Vagina (tissue), 2 donors: ENCODE results near the gene ICOSLG. TPM values are rescaled to one million over a fixed set of nuclear protein-coding genes. Genes with fewer than 3 reads are reported as not detected.
"Not testable (repeated sequence)": the region's sequence is repeated elsewhere in the genome, so short reads cannot be mapped to it uniquely, and the experiment has no call there.

Experiments used
- DNase-seq, 2 donors: peaks; one replicate each; pipeline ENCODE4 v3.0.0-alpha.2; 2017; ENCODE audit errors: extremely low spot score in 2 of 2
- H3K27ac ChIP-seq: fragments of 200-600 bp; sonication (generic); one replicate; pipeline ENCODE4 v1.5.1; 2019
- H3K27me3 ChIP-seq: fragments of 200-600 bp; sonication (generic); one replicate; pipeline ENCODE4 v1.5.1; 2019
- H3K36me3 ChIP-seq, 2 donors: fragments of 200-600 bp; sonication (generic); one replicate each; pipeline ENCODE4 v1.5.1; 2017 to 2019
- H3K4me1 ChIP-seq: fragments of 200-600 bp; sonication (generic); one replicate; pipeline ENCODE4 v1.5.1; 2019
- H3K4me3 ChIP-seq, 2 donors: fragments of 200-600 bp; sonication (generic); 1 replicate in 1 of 2; 2 replicates in 1 of 2; pipeline ENCODE4 v1.5.1; 2016 to 2019
- H3K9me3 ChIP-seq: fragments of 200-600 bp; sonication (generic); one replicate; pipeline ENCODE4 v1.5.1; 2019
- POLR2A ChIP-seq, 2 donors: fragments of 450-650 bp; IDR thresholded peaks; one replicate each; pipeline ENCODE4 v1.6.1; 2017; ENCODE audit warnings: antibody characterized with exemption in 2 of 2, mild to moderate bottlenecking in 2 of 2, moderate library complexity in 2 of 2
- POLR2AphosphoS5 ChIP-seq, 2 donors: sonication (generic); formaldehyde crosslinking; IDR thresholded peaks; one replicate each; pipeline ENCODE4 v1.9.0; 2017; ENCODE audit warnings: antibody characterized with exemption in 2 of 2, mild to moderate bottlenecking in 2 of 2, low read depth in 1 of 2; ENCODE audit not compliant: insufficient read depth in 1 of 2
- intact Hi-C: fragments of 100-400 bp; cut with DNase I; formaldehyde crosslinking; loops from one replicate; pipeline ENCODE4 v1.15.1; 2023
- total RNA-seq: library from RNA; depleted of rRNA; stranded (reverse); fragments of >200 nt; gene quantifications from one replicate; pipeline ENCODE4 v1.2.3, GENCODE V29; 2016
- TF ChIP-seq, protein P1 (sequence below), 3 experiments: fragments of 450-650 bp in 2 of 3; fragments of 200-600 bp in 1 of 3; sonication (generic) in 1 of 3; IDR thresholded peaks; one replicate each; pipeline ENCODE4 v1.5.1; 2017 to 2019; ENCODE audit warnings: antibody characterized with exemption in 3 of 3, mild to moderate bottlenecking in 2 of 3, moderate library complexity in 2 of 3

ICOSLG gene
- total RNA-seq, 1 donor from 2014 or later = 6.4 TPM

DNA sequence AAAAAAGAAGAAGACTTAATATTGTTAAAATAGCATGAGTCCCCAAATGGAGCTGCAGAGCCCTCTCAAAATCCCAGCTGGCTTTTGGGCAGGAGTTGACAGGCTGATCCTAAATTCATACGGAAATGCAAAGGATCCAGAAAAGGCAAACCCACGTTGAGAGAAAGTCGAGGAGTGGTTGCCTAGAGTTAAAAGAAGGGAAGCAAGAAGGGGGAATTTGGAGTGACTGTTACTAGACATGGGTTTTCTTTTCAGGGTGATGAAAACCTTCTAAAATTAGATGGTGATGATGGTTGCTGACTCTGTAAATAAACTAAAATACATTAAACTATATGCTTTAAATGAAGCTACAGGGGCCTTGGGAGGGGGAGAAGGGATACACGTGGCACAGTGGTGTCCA is 19.3 kb upstream of the ICOSLG start:
- Histone ChIP-seq H3K27ac (no peak overlapping the region), H3K9me3 (no peaks in the 10 kb centered on the region), H3K27me3 (no peaks in the 10 kb centered on the region), H3K4me3 (no peak overlapping the region), H3K36me3 (no peaks in the 10 kb centered on the region), H3K4me1 (no peaks in the 10 kb centered on the region)
- TF ChIP-seq POLR2AphosphoS5 (IDR thresholded peaks at IDR 0.05; ENCODE audit: insufficient read depth in 1 of 2, low read depth in 1 of 2) (no peak), POLR2A (IDR thresholded peaks at IDR 0.05) (no peak)
- TF ChIP-seq, protein P1, sequence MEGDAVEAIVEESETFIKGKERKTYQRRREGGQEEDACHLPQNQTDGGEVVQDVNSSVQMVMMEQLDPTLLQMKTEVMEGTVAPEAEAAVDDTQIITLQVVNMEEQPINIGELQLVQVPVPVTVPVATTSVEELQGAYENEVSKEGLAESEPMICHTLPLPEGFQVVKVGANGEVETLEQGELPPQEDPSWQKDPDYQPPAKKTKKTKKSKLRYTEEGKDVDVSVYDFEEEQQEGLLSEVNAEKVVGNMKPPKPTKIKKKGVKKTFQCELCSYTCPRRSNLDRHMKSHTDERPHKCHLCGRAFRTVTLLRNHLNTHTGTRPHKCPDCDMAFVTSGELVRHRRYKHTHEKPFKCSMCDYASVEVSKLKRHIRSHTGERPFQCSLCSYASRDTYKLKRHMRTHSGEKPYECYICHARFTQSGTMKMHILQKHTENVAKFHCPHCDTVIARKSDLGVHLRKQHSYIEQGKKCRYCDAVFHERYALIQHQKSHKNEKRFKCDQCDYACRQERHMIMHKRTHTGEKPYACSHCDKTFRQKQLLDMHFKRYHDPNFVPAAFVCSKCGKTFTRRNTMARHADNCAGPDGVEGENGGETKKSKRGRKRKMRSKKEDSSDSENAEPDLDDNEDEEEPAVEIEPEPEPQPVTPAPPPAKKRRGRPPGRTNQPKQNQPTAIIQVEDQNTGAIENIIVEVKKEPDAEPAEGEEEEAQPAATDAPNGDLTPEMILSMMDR (IDR thresholded peaks at IDR 0.05) = no peak
- no peak for DNase-seq
- intact Hi-C loops = no loop called here

DNA sequence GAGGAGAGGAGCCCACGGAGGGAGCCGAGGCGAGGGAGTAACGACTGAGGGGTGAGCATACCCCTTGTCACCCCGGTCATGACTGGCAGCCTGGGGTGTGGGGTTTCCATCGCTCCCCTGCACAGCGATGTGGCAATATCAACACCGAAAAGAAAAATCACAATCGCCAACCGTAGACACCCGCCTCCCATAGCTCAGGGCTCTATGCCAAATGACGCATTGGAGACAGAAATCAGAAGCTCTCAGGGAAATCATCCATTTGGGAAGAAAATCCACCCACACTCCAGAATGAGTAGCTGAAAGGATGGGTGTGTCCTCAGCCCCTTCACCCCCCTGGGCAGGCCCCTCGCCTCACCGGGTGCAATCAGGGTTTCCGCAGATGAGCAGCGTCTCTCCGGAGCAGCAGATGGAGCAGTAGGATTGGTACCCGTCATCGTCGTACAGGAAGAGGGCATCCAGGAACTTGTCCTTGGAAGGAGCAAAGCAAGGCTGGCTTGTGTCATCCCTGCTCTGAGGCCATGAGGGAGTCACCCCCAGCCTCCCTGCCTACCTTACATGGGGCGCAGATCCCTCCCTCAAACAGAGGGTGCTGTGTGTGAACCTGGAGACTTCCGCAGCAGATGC is 18.5 kb upstream of the ICOSLG start:
- Histone ChIP-seq H3K9me3 (no peaks in the 10 kb centered on the region), H3K4me3 (no peak overlapping the region), H3K27ac (no peak overlapping the region), H3K4me1 (no peaks in the 10 kb centered on the region), H3K36me3 (no peaks in the 10 kb centered on the region), H3K27me3 (no peaks in the 10 kb centered on the region)
- intact Hi-C loops = no loop called here
- TF ChIP-seq POLR2AphosphoS5 (IDR thresholded peaks at IDR 0.05; ENCODE audit: insufficient read depth in 1 of 2, low read depth in 1 of 2) = no peak
- no peak for DNase-seq

DNA sequence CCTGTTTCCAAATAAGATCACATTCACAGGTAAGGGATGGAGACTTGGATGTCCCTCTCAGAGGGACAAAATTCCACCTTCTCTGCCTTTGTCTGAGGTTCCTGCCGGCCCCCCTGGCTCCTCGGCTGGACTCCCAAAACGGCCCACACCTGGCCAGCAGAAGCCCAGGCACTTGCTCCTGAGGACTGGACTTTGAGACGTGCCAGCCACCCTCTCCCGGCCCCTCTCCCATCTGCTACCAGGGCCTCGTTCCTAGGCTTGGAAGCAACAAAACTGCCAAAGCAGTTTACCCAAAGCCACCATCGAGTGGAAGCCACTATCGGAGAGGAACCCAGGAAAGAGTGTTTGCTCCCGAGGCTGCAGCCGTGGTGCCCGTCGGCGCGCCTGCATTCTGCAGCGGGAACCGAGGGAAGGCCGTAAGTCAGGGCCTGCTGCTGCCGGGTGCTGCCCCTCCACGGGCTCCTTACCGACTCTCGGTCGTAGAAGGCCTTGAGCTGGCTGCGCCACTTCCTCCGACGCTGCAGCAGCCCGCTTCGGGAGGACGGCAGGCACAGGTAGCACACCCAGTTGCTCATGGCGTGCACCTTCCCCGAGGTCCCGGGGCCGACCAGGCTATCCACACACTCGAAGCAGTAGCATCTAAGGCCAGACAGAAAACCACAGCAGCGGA is 17.4 kb upstream of the ICOSLG start:
- DNase-seq = no peak
- intact Hi-C loops = no loop called here
- Histone ChIP-seq H3K27me3 (no peaks in the 10 kb centered on the region), H3K4me3 (no peak overlapping the region), H3K36me3 (no peaks in the 10 kb centered on the region), H3K27ac (no peak overlapping the region), H3K4me1 (no peaks in the 10 kb centered on the region), H3K9me3 (no peaks in the 10 kb centered on the region)
- TF ChIP-seq POLR2A (IDR thresholded peaks at IDR 0.05) (no peak), POLR2AphosphoS5 (IDR thresholded peaks at IDR 0.05; ENCODE audit: insufficient read depth in 1 of 2, low read depth in 1 of 2) (no peak)
- TF ChIP-seq, protein P1 (IDR thresholded peaks at IDR 0.05) = no peak

DNA sequence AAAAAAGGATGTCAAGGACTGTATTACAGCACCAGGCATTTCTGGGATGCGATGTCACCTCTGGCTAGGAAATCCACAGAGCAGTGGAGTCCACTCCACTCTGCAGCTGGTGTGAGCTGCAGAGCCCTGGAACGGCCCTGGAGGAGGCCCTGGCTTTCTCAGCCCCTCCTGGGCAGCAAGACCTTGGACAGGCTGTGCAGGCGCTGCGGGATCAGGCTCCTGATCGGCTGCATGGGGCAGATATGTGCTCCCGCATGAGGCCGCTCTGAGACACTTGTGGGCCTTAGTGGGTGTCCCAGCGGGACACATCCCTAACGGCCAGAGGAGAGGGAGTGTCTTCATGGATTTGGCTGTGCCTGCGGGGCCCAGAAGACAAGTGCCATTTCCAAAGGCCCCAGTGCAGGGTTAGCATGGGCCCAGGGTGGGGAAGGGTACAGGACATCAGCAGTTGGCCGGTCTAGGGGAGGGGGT is 14.8 kb upstream of the ICOSLG start:
- no peak for DNase-seq
- no peak overlapping the region for H3K4me3 ChIP-seq
- H3K36me3 ChIP-seq = no peaks in the 10 kb centered on the region
- intact Hi-C loops = no loop called here
- no peaks in the 10 kb centered on the region for H3K9me3 ChIP-seq
- H3K27me3 ChIP-seq = no peaks in the 10 kb centered on the region
- no peaks in the 10 kb centered on the region for H3K4me1 ChIP-seq
- no peak for TF ChIP-seq POLR2AphosphoS5 (IDR thresholded peaks at IDR 0.05; ENCODE audit: insufficient read depth in 1 of 2, low read depth in 1 of 2)
- H3K27ac ChIP-seq = no peak overlapping the region

DNA sequence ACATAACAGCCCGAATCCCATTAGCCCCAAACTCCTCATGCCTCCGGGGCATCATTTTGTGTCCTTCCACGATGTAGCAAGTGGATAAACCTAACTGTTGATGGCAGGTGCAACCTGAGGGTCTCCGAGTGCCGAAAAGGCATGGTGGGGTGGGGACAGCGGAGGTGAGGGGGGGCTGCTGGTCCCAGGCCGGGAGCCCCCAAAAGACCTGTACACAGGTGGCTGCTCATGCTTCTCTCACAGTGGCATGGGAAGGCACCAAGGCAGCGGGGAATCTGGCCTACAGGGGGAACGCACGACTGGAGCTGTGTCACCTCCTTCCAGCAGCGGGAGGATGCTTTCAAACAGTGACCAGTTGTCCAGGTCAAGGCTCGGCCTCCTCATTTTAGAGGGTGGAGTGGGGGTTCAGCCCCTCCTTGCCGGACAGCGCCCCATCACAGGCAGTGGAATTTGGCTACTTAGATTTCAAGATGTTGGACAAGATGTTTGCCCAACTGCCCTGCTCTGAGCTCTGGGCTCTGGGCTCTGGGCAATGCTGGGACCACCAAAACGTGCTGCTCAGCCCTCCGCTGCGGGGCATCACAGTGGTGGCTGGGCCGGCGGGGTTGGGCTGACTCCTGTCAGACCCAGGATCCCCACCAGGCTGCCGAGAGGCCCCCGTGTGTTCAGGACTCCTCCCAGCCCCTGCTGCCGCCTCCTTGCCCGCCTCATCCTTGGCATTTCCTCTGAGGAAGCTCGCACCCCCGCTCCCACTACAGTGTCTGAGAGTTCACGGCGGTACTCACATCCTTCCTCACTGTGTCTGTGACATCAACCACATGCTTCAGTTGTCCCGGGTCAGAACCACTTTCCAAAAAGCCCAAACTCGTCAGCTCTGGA is 13.3 kb upstream of the ICOSLG start:
- Histone ChIP-seq H3K27ac (no peak overlapping the region), H3K27me3 (no peaks in the 10 kb centered on the region), H3K36me3 (no peaks in the 10 kb centered on the region), H3K4me1 (no peaks in the 10 kb centered on the region), H3K9me3 (no peaks in the 10 kb centered on the region), H3K4me3 (no peak overlapping the region)
- intact Hi-C loops = no loop called here
- TF ChIP-seq, protein P1 (IDR thresholded peaks at IDR 0.05) = no peak
- TF ChIP-seq POLR2AphosphoS5 (IDR thresholded peaks at IDR 0.05; ENCODE audit: insufficient read depth in 1 of 2, low read depth in 1 of 2) (no peak), POLR2A (IDR thresholded peaks at IDR 0.05) (no peak)
- no peak for DNase-seq

DNA sequence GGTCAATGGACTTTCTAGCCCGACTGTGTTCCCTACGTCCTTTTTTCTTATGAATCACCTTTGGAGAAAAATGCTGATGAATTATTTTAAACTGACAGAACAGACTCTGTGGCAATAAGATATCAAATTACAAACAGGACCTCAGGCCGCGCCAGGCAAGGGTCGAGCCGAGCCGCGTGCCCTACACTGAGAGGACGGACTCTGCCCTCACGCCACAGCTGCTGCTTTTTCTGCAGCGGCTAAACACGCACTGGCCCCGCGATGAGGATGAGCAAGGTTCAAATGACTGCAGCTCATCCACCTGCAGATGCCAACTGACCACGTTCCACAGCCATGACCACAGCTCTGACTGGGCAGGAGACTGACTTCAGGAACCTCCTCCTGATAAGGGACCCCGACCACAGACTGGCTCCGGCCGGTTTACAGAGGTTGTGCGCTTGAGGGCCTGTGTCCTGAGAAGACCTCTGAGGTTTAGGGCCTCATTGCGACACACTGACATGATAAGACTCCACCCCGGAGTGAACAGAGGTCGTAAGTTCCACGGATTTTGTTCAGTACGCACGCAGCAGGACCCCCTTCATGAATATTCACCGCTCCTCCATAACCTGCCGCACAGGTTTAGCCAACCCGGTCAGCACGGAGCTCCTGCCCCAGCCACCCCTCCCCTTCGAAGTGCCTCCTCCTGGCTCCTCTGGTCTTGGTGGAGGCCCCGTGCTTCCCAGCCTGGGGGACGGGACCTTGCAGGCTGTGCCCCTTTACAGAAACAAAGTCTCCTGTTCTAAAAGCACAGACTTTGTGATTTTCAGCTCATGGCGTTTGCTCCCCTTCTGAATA is 8.7 kb upstream of the ICOSLG start:
- H3K4me3 ChIP-seq, H3K9me3 ChIP-seq, DNase-seq, H3K36me3 ChIP-seq, H3K27me3 ChIP-seq, H3K4me1 ChIP-seq, H3K27ac ChIP-seq, intact Hi-C loops: not testable (repeated sequence)

DNA sequence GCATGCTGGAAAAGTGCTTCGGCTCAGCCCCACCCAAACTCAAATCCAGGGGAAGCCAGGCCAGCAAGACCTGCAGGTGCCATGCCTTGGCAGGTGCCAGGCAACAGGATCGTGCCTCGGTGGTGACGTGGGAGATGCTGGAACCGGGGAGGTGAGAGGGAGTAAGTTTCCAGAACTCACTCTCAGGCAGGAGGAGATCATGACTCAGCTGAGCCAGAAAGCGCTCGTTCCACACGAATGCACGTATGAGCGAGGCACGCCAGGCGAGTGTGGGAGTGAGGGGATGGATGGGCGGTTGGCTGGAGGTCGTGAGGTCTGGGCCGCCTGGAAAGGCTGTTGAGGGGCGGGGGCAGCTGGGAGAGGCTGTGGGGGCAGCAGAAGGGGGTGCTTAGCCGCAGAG is 7.2 kb upstream of the ICOSLG start:
- H3K4me1 ChIP-seq, H3K36me3 ChIP-seq, H3K4me3 ChIP-seq, DNase-seq, H3K27me3 ChIP-seq, intact Hi-C loops, H3K9me3 ChIP-seq, H3K27ac ChIP-seq: not testable (repeated sequence)

DNA sequence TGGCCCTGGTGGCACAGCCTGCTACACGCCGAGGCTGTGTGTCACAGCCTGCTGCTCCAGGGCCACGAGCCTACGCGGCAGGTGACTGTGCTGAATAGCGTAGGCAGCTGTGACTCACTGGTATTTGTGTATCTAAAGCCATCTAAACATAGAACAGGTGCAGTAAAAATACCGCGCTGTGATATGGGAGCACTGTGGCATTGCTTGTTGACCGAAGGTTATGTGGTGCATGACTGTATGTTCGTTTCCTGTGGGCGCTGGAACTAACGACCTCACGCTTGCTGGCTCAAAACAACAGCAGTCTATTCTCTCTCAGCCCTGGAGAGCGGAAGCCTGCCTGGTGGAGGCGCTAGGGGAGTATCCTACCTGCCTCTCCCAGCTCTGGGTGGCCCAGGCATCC is 3.2 kb upstream of the ICOSLG start:
- intact Hi-C loops, H3K4me1 ChIP-seq, H3K4me3 ChIP-seq, H3K36me3 ChIP-seq, DNase-seq, H3K27ac ChIP-seq, H3K27me3 ChIP-seq, H3K9me3 ChIP-seq: not testable (repeated sequence)
